GM18508 (cell line): ENCODE results near the gene ZMAT5.

Experiments used
- ATAC-seq: cut with Tn5 transposase; IDR thresholded peaks from one replicate; pipeline ENCODE4 v1.9.1; 2021; ENCODE audit warnings: moderate number of reproducible peaks; ENCODE audit not compliant: insufficient read depth, unreplicated experiment

Gene ZMAT5

GRCh38 chr22:29733362-29734201 is 33.2 kb downstream of the ZMAT5 start:
- no peak for ATAC-seq

GRCh38 chr22:29732883-29733282 is 33.9 kb downstream of the ZMAT5 start:
- ATAC-seq: no peak

GRCh38 chr22:29731058-29731850 is 35.6 kb downstream of the ZMAT5 start:
- no peak for ATAC-seq

GRCh38 chr22:29729161-29729560 is 37.6 kb downstream of the ZMAT5 start:
- ATAC-seq: no peak

- ATAC-seq: no peak
Observed at GRCh38 chr22:29727131-29727523, 39.7 kb downstream of the ZMAT5 start.

GRCh38 chr22:29726512-29727130 is 40.2 kb downstream of the ZMAT5 start:
- no peak for ATAC-seq

- ATAC-seq: no peak
Observed at GRCh38 chr22:29726106-29726505, 40.7 kb downstream of the ZMAT5 start.

- ATAC-seq: no peak
Observed at GRCh38 chr22:29724843-29725242, 42.0 kb downstream of the ZMAT5 start.

- no peak for ATAC-seq
Observed at GRCh38 chr22:29723766-29724165, 43.0 kb downstream of the ZMAT5 start.

GRCh38 chr22:29722587-29722986 is 44.2 kb downstream of the ZMAT5 start:
- no peak for ATAC-seq

GRCh38 chr22:29722151-29722550 is 44.7 kb downstream of the ZMAT5 start:
- no peak for ATAC-seq

- no peak for ATAC-seq
Observed at GRCh38 chr22:29720811-29721323, 45.9 kb downstream of the ZMAT5 start.

GRCh38 chr22:29719899-29720645 is 46.7 kb downstream of the ZMAT5 start, which contains the start of gene CABP7:
Gene CABP7, plus strand, starts transcription at chr22:29720003. Its CDS starts 422 bp downstream, at chr22:29720425.
- no peak for ATAC-seq

GRCh38 chr22:29718949-29719898 is 47.6 kb downstream of the ZMAT5 start:
- ATAC-seq: no peak

GRCh38 chr22:29717789-29718188 is 49.0 kb downstream of the ZMAT5 start:
- no peak for ATAC-seq

- ATAC-seq: no peak
Observed at GRCh38 chr22:29716814-29717545, 49.8 kb downstream of the ZMAT5 start.

- no peak for ATAC-seq
Observed at GRCh38 chr22:29715705-29716104, 51.1 kb downstream of the ZMAT5 start.

GRCh38 chr22:29715240-29715639 is 51.6 kb downstream of the ZMAT5 start:
- no peak for ATAC-seq
